GM21423 (cell line): ENCODE data around the gene RILPL1.
"Not testable (repeated sequence)": the region's sequence is repeated elsewhere in the genome, so short reads cannot be mapped to it uniquely, and the experiment has no call there.

Experiments
- ATAC-seq: cut with Tn5 transposase; IDR thresholded peaks from one replicate; pipeline ENCODE4 v1.9.1; 2021; ENCODE audit warnings: mild to moderate bottlenecking, moderate library complexity; ENCODE audit not compliant: unreplicated experiment

RILPL1 gene

GRCh38 chr12:123433615-123434014, 99.9 kb downstream of the RILPL1 start:
- no peak for ATAC-seq

DNA sequence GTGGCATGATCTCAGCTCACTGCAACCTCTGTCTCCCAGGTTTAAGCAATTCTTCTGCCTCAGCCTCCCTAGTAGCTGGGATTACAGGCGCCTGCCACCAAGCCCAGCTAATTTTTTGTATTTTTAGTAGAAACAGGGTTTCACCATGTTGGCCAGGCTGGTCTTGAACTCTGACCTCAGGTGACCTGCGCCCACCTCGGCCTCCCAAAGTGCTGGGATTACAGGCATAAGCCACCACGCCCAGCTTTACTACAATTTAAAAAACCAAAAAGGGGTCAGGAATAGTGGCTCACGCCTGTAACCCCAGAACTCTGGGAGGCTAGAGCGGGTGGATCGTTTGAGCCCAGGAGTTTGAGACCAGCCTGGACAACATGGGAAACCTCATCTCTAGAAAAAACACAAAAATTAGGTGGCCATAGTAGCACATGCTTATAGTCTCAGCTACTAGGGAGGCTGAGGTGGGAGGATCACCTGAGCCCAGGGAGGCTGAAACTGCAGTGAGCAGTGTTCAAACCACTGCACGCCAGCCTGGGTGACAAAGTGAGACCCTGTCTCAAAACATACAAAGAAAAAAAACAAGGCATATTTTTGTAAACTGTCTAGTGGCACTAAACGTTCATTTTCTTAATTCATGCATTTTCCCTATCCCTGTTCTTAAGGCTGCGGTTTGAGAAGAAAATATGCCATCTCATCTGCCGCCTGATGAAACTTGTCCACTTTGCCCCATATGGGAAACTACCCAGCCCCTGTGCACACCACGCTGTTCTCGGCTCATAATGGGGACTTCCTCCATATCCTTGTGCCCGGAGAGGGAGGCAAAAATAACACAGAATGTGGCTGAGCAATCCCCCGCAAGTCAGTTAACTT, 101.3 kb downstream of the RILPL1 start:
- ATAC-seq = not testable (repeated sequence)

DNA sequence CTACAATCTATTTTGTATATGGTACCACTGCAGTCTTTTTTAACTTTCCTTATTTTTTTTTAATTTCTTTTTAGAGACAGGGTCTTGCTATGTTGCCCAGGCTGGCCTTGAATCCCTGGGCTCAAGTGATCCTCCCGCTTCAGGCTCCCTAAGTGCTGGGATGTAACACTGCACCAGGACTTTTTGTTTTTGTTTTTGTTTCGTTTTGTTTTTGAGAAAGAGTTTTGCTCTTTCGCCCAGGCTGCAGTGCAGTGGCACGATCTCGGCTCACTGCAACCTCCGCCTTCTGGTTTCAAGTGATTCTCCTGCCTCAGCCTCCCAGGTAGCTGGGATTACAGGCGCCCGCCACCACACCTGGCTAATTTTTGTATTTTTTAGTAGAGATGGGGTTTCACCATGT, 104.4 kb downstream of the RILPL1 start:
- not testable (repeated sequence) for ATAC-seq

DNA sequence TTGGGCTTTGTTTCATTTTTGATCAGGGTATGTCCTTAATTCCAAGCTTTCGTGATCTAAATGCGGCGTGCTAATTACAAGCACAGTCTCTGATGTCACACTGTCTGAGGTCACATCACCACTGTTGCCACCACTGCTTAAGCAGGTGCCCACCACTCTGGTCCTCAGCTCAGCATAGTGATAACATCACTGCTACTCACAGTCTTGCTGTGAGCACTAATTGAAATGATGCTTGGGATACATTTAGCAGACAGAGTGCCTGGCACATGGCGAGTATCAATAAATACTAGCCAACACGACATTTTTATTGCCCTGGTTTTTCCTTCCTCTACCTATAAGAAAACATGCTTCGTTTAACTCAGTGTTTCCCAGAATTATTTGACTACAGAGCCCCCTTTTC, 104.9 kb downstream of the RILPL1 start:
- no peak for ATAC-seq

DNA sequence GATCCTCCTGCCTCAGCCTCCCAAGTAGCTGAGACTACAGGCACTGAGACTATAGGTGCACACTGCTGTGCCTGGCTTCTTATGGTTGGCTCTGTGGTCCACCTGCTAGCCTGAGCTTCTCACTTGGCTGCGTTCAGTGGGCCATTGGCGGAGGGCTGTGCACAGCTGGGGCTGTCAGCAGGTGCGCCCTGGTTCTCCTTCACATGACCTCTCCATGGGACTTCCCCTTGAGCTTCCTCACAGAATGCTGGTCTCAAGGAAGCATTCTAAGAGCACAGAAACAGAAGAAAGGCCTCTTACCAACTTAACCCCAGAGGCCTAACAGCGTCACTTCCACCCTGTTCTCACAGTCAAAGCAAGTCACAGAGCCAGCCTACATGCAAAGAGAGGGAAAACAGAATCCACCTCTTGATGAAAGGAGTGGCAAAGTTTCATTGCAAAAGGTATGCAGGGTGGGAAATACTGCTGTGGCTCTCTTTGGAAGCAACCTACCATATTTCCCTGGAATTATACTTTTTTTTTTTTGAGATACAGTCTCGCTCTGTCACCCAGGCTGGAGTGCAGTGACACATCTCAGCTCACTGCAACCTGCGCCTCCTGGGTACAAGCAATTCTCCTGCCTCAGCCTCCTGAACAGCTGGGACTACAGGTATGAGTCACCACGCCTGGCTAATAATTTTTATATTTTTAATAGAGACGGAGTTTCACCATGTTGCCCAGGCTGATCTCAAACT, 106.3 kb downstream of the RILPL1 start:
- peak; percentile 95 for ATAC-seq

- no peak for ATAC-seq
Observed at GRCh38 chr12:123421314-123421713, 112.2 kb downstream of the RILPL1 start.
